Trophoblast cell (in vitro differentiated cells and primary cell): ENCODE results near the gene ELAC2.

ENCODE experiments used
- DNase-seq, 2 donors: peaks; one replicate each; pipeline ENCODE4 v3.0.0-alpha.2; 2016
- H2AFZ ChIP-seq: 2 replicates; pipeline ENCODE4 v1.6.1; 2013; ENCODE audit warnings: low read length, moderate library complexity, mild to moderate bottlenecking; ENCODE audit not compliant: insufficient read depth, poor library complexity
- H2AK5ac ChIP-seq: 2 replicates; pipeline ENCODE4 v1.6.1; 2013; ENCODE audit warnings: mild to moderate bottlenecking, low read length
- H2BK120ac ChIP-seq: 2 replicates; pipeline ENCODE4 v1.6.1; 2013; ENCODE audit warnings: low read length, mild to moderate bottlenecking, moderate library complexity; ENCODE audit not compliant: insufficient read depth, poor library complexity
- H2BK12ac ChIP-seq: 2 replicates; pipeline ENCODE4 v1.6.1; 2013; ENCODE audit warnings: mild to moderate bottlenecking, low read length, moderate library complexity
- H2BK5ac ChIP-seq: 2 replicates; pipeline ENCODE4 v1.6.1; 2013; ENCODE audit warnings: low read length, low read depth, moderate library complexity, mild to moderate bottlenecking; ENCODE audit not compliant: poor library complexity
- H3K14ac ChIP-seq: 2 replicates; pipeline ENCODE4 v1.6.1; 2013; ENCODE audit warnings: mild to moderate bottlenecking, low read length
- H3K18ac ChIP-seq: 2 replicates; pipeline ENCODE4 v1.6.1; 2013; ENCODE audit warnings: mild to moderate bottlenecking, low read length
- H3K23ac ChIP-seq: 2 replicates; pipeline ENCODE4 v1.6.1; 2013; ENCODE audit warnings: low read length
- H3K27ac ChIP-seq: 2 replicates; pipeline ENCODE4 v1.5.1; 2013; ENCODE audit warnings: low read depth, mild to moderate bottlenecking, inconsistent platforms, low read length, moderate library complexity
- H3K27me3 ChIP-seq: 2 replicates; pipeline ENCODE4 v1.6.1; 2013; ENCODE audit warnings: inconsistent platforms, mild to moderate bottlenecking, low read length, moderate library complexity; ENCODE audit not compliant: insufficient read depth
- H3K36me3 ChIP-seq, 2 experiments: 1 replicate in 1 of 2; 2 replicates in 1 of 2; pipeline ENCODE4 v1.6.1; 2013; ENCODE audit warnings: low read length in 2 of 2, mild to moderate bottlenecking in 2 of 2, moderate library complexity in 1 of 2; ENCODE audit not compliant: insufficient read depth in 2 of 2, control insufficient read depth in 1 of 2
- H3K4ac ChIP-seq: 2 replicates; pipeline ENCODE4 v1.6.1; 2013; ENCODE audit warnings: low read depth, mild to moderate bottlenecking, low read length, moderate library complexity
- H3K4me1 ChIP-seq, 2 experiments: 1 replicate in 1 of 2; 2 replicates in 1 of 2; pipeline ENCODE4 v1.6.1; 2013; ENCODE audit warnings: low read length in 2 of 2, mild to moderate bottlenecking in 2 of 2, moderate library complexity in 1 of 2; ENCODE audit not compliant: insufficient read depth in 2 of 2, control insufficient read depth in 1 of 2
- H3K4me2 ChIP-seq: 2 replicates; pipeline ENCODE4 v1.6.1; 2013; ENCODE audit warnings: inconsistent platforms, mild to moderate bottlenecking, low read length, moderate library complexity
- H3K4me3 ChIP-seq: 2 replicates; pipeline ENCODE4 v1.5.1; 2013; ENCODE audit warnings: mild to moderate bottlenecking, low read depth, low read length, inconsistent platforms
- H3K79me1 ChIP-seq: one replicate; pipeline ENCODE4 v1.6.1; 2013; ENCODE audit warnings: low read length
- H3K79me2 ChIP-seq: 2 replicates; pipeline ENCODE4 v1.6.1; 2013; ENCODE audit warnings: low read length, mild to moderate bottlenecking; ENCODE audit not compliant: control insufficient read depth, insufficient read depth, poor library complexity
- H3K9ac ChIP-seq: 2 replicates; pipeline ENCODE4 v1.6.1; 2013; ENCODE audit warnings: mild to moderate bottlenecking, low read length
- H3K9me3 ChIP-seq: 2 replicates; pipeline ENCODE4 v1.6.1; 2013; ENCODE audit warnings: low read depth, mild to moderate bottlenecking, control low read depth, inconsistent platforms, low read length; ENCODE audit not compliant: insufficient read depth
- H4K12ac ChIP-seq: 2 replicates; pipeline ENCODE4 v1.6.1; 2013; ENCODE audit warnings: low read depth, mild to moderate bottlenecking, low read length, moderate library complexity
- H4K8ac ChIP-seq: 2 replicates; pipeline ENCODE4 v1.6.1; 2013; ENCODE audit warnings: low read depth, mild to moderate bottlenecking, low read length, moderate library complexity
- H4K91ac ChIP-seq: one replicate; pipeline ENCODE4 v1.6.1; 2013; ENCODE audit warnings: low read depth, mild to moderate bottlenecking, low read length, moderate library complexity
- WGBS: extraction: QIAGEN DNeasy Blood & Tissue Kit; methylation state at CpG from one replicate; pipeline ENCODE4 v1.1.7; 2013; ENCODE audit warnings: missing lambda C conversion rate; ENCODE audit not compliant: insufficient read length, insufficient coverage; ENCODE audit errors: extremely low coverage; 5-methylcytosine and 5-hydroxymethylcytosine counted together

The ELAC2 gene

GRCh38 chr17:13051915-13052314 is 34.1 kb upstream of the ELAC2 start:
- H3K36me3 ChIP-seq: no peaks in the 10 kb centered on the region
- no peak overlapping the region for H2AK5ac ChIP-seq
- H3K4ac ChIP-seq: no peak overlapping the region
- no peak overlapping the region for H3K4me2 ChIP-seq
- no peak overlapping the region for H3K18ac ChIP-seq
- no peak overlapping the region for H3K9ac ChIP-seq
- H3K4me1 ChIP-seq: no peaks in the 10 kb centered on the region
- no CpG with 5 or more reads among the region's 4 CpGs for WGBS
- H3K79me2 ChIP-seq: no peaks in the 10 kb centered on the region
- no peak for DNase-seq
- no peak overlapping the region for H4K12ac ChIP-seq
- H3K4me3 ChIP-seq: no peak overlapping the region
- H3K79me1 ChIP-seq: no peaks in the 10 kb centered on the region
- no peak overlapping the region for H4K8ac ChIP-seq
- no peak overlapping the region for H2BK120ac ChIP-seq
- no peak overlapping the region for H3K23ac ChIP-seq
- H2BK5ac ChIP-seq: no peak overlapping the region
- H3K14ac ChIP-seq: no peak overlapping the region
- no peak overlapping the region for H2BK12ac ChIP-seq
- no peaks in the 10 kb centered on the region for H3K27me3 ChIP-seq
- H4K91ac ChIP-seq: no peak overlapping the region
- no peak overlapping the region for H3K27ac ChIP-seq
- H3K9me3 ChIP-seq: no peaks in the 10 kb centered on the region
- H2AFZ ChIP-seq: no peak overlapping the region

DNA sequence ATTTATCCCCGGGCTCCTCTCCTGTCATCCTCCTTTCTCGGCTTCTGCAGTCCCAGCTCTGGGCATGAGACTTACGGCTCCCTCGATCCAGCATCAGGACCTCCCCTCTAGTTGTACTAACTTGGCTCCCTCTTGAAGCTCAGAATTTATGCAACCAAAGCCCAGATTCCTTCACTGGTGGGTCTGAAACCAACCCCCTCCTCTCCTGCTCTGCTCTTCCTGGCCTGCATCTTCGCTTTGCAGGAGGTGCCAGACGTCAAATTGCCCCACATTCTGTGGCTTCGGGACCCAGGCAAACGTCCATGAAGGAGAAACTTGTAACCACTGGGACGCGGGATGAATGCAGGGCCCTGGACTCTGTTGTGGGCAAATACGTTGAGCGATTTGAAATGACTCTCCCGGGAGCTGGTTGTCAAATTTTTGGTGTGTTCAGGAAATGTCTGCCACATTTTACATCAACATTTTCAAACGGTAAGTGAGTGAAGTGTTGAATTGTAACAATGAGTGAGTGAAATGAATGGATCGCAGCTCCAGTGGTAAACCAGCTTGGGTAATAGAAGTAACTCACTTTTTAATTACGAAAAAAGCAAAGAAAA is 29.3 kb upstream of the ELAC2 start:
- WGBS: no CpG with 5 or more reads among the region's 16 CpGs
- H3K4me3 ChIP-seq: no peak overlapping the region
- no peak overlapping the region for H3K14ac ChIP-seq
- H3K79me1 ChIP-seq: no peaks in the 10 kb centered on the region
- no peak overlapping the region for H3K27ac ChIP-seq
- H3K36me3 ChIP-seq: no peaks in the 10 kb centered on the region
- no peak overlapping the region for H3K4me2 ChIP-seq
- no peak overlapping the region for H2AK5ac ChIP-seq
- no peak overlapping the region for H3K4ac ChIP-seq
- no peaks in the 10 kb centered on the region for H3K79me2 ChIP-seq
- H3K9me3 ChIP-seq: no peaks in the 10 kb centered on the region
- no peak overlapping the region for H2BK120ac ChIP-seq
- no peaks in the 10 kb centered on the region for H3K27me3 ChIP-seq
- no peak overlapping the region for H2BK12ac ChIP-seq
- H4K91ac ChIP-seq: no peak overlapping the region
- DNase-seq: no peak
- H4K12ac ChIP-seq: no peak overlapping the region
- no peak overlapping the region for H4K8ac ChIP-seq
- no peak overlapping the region for H2AFZ ChIP-seq
- H3K18ac ChIP-seq: no peak overlapping the region
- no peaks in the 10 kb centered on the region for H3K4me1 ChIP-seq
- H3K9ac ChIP-seq: no peak overlapping the region
- no peak overlapping the region for H3K23ac ChIP-seq
- no peak overlapping the region for H2BK5ac ChIP-seq

DNA sequence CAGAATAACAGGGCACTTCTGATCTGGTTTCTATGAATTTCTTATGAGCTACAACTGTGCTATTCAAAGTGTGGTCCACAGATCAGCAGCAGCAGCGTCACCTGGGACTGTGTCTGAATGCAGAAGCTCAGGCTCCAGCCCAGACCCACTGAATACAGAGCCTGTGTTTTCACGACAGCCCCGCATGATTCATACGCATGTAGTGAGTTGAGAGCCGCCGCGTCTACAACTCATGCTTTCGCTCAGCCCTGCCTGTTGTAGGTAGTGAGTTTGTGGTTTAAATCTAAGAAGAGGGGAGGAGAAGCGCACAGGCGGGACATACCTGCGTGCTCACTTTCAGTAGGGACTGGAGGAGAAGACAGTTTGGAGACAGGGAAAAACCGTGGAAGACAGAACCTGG is 28.5 kb upstream of the ELAC2 start:
- no peaks in the 10 kb centered on the region for H3K27me3 ChIP-seq
- no peaks in the 10 kb centered on the region for H3K9me3 ChIP-seq
- H4K8ac ChIP-seq: no peak overlapping the region
- no peak overlapping the region for H2BK5ac ChIP-seq
- H2BK120ac ChIP-seq: no peak overlapping the region
- no CpG with 5 or more reads among the region's 12 CpGs for WGBS
- H4K91ac ChIP-seq: no peak overlapping the region
- H3K36me3 ChIP-seq: no peaks in the 10 kb centered on the region
- H3K27ac ChIP-seq: no peak overlapping the region
- no peak overlapping the region for H3K4me3 ChIP-seq
- no peak overlapping the region for H3K18ac ChIP-seq
- H4K12ac ChIP-seq: no peak overlapping the region
- no peak overlapping the region for H3K9ac ChIP-seq
- H3K4me2 ChIP-seq: no peak overlapping the region
- H3K14ac ChIP-seq: no peak overlapping the region
- no peak for DNase-seq
- H2AK5ac ChIP-seq: no peak overlapping the region
- H3K79me1 ChIP-seq: no peaks in the 10 kb centered on the region
- H3K4ac ChIP-seq: no peak overlapping the region
- H2BK12ac ChIP-seq: no peak overlapping the region
- no peaks in the 10 kb centered on the region for H3K4me1 ChIP-seq
- H2AFZ ChIP-seq: no peak overlapping the region
- H3K23ac ChIP-seq: no peak overlapping the region
- H3K79me2 ChIP-seq: no peaks in the 10 kb centered on the region

- H3K4me1 ChIP-seq: no peaks in the 10 kb centered on the region
These were observed 26.8 kb upstream of the ELAC2 start for GRCh38 chr17:13044572-13045065.

More at GRCh38 chr17:13044572-13045065, 26.8 kb upstream of the ELAC2 start:
- H4K12ac ChIP-seq: no peak overlapping the region
- no peak for DNase-seq
- no CpG with 5 or more reads among the region's 7 CpGs for WGBS
- H3K23ac ChIP-seq: no peak overlapping the region
- H2AFZ ChIP-seq: no peak overlapping the region
- no peak overlapping the region for H4K91ac ChIP-seq
- no peak overlapping the region for H4K8ac ChIP-seq
- H3K79me1 ChIP-seq: no peaks in the 10 kb centered on the region
- no peak overlapping the region for H3K4me3 ChIP-seq
- no peak overlapping the region for H3K18ac ChIP-seq
- H3K14ac ChIP-seq: no peak overlapping the region
- H3K9me3 ChIP-seq: no peaks in the 10 kb centered on the region
- no peak overlapping the region for H3K9ac ChIP-seq
- no peak overlapping the region for H2BK5ac ChIP-seq
- no peaks in the 10 kb centered on the region for H3K79me2 ChIP-seq
- H2BK120ac ChIP-seq: no peak overlapping the region
- H3K36me3 ChIP-seq: no peaks in the 10 kb centered on the region
- H3K4ac ChIP-seq: no peak overlapping the region
- H3K4me2 ChIP-seq: no peak overlapping the region
- no peak overlapping the region for H2BK12ac ChIP-seq
- no peaks in the 10 kb centered on the region for H3K27me3 ChIP-seq
- H2AK5ac ChIP-seq: no peak overlapping the region
- no peak overlapping the region for H3K27ac ChIP-seq
